Transverse colon (tissue), 4 donors: ENCODE results near the gene KCND1. TPM values are rescaled to one million over a fixed set of nuclear protein-coding genes. Genes with fewer than 3 reads are reported as not detected.
A peak's percentile ranks its signal among the peaks of the same experiment; 100 is the strongest.

Source experiments
- DNase-seq: peaks from one replicate; pipeline ENCODE4 v3.0.0-alpha.2; 2019
- H3K27ac ChIP-seq, 4 donors: fragments of 200-600 bp; sonication (generic); 2 replicates each; pipeline ENCODE4 v1.5.1; 2016 to 2018; ENCODE audit warnings: inconsistent platforms in 4 of 4
- H3K27me3 ChIP-seq: fragments of 200-600 bp; sonication (generic); 2 replicates; pipeline ENCODE4 v1.5.1; 2017; ENCODE audit warnings: inconsistent platforms
- H3K36me3 ChIP-seq, 4 donors: fragments of 200-600 bp; sonication (generic); 2 replicates each; pipeline ENCODE4 v1.5.1; 2017 to 2019; ENCODE audit warnings: inconsistent platforms in 4 of 4
- H3K4me1 ChIP-seq, 4 donors: fragments of 200-600 bp; sonication (generic); 2 replicates each; pipeline ENCODE4 v1.5.1; 2017 to 2020; ENCODE audit warnings: inconsistent platforms in 4 of 4
- H3K4me3 ChIP-seq, 4 donors: fragments of 200-600 bp; sonication (generic); 1 replicate in 1 of 4; 2 replicates in 3 of 4; pipeline versions ENCODE4 v1.5.1 to v1.6.1; 2017 to 2019; ENCODE audit warnings: inconsistent platforms in 4 of 4
- H3K9me3 ChIP-seq, 2 donors: fragments of 200-600 bp; sonication (generic); 2 replicates each; pipeline ENCODE4 v1.5.1; 2017 to 2019; ENCODE audit warnings: inconsistent platforms in 2 of 2
- CTCF ChIP-seq, 5 experiments: fragments of 200-600 bp in 3 of 5; fragments of 450-650 bp in 2 of 5; sonication (generic) in 3 of 5; IDR thresholded peaks; 1 replicate in 2 of 5; 2 replicates in 3 of 5; pipeline ENCODE4 v1.5.1; 2016 to 2017; ENCODE audit warnings: antibody characterized with exemption in 5 of 5, inconsistent platforms in 3 of 5, mild to moderate bottlenecking in 2 of 5, moderate library complexity in 1 of 5
- EP300 ChIP-seq: sonication (generic); formaldehyde crosslinking; IDR thresholded peaks from one replicate; pipeline ENCODE4 v1.6.1; 2017; ENCODE audit warnings: antibody characterized with exemption, low read depth
- POLR2A ChIP-seq: fragments of 450-650 bp; IDR thresholded peaks from one replicate; pipeline ENCODE4 v1.6.1; 2016; ENCODE audit warnings: antibody characterized with exemption, mild to moderate bottlenecking, moderate library complexity
- POLR2AphosphoS5 ChIP-seq, 3 donors: sonication (generic); formaldehyde crosslinking; IDR thresholded peaks; one replicate each; pipeline ENCODE4 v1.6.1; 2016; ENCODE audit warnings: antibody characterized with exemption in 3 of 3
- WGBS, 2 donors: methylation state at CpG; one replicate each; pipeline ENCODE4 v1.1.5; 2018; ENCODE audit warnings: low coverage in 1 of 2; 5-methylcytosine and 5-hydroxymethylcytosine counted together
- in situ Hi-C, 4 donors: fragments of 200-750 bp; cut with MboI; loops; one replicate each; pipeline versions ENCODE4 v1.15.0 to v1.15.1; 2017; ENCODE audit warnings: low sequenced_read_pairs in 3 of 4, low pct_ligation_motif_present in 1 of 4, low pct_unique_long_range_greater_than_20kb in 1 of 4
- intact Hi-C: fragments of 100-400 bp; cut with DNase I; formaldehyde crosslinking; loops from one replicate; pipeline ENCODE4 v1.15.1; 2023; ENCODE audit warnings: low total_unique reads
- total RNA-seq, 4 donors: library from RNA; depleted of rRNA; stranded (reverse); fragments of >200 nt; gene quantifications; one replicate each; pipeline ENCODE4 v1.1.0, GENCODE V29; 2016

KCND1 gene
- total RNA-seq, 4 donors from 2014 or later = 0.95 to 0.96 TPM; not detected in 2

- TF ChIP-seq CTCF (IDR thresholded peaks at IDR 0.05) (no peak), EP300 (no peak), POLR2AphosphoS5 (IDR thresholded peaks at IDR 0.05) (peak in 1 of 3 donors; percentile 32), POLR2A (no peak)
- H3K9me3 ChIP-seq = no peaks in the 10 kb centered on the region
- H3K36me3 ChIP-seq = no peaks in the 10 kb centered on the region
- peaks cover 0 to 26% (median 1%) of the 10 kb centered on the region in 4 donors for H3K4me1 ChIP-seq
- no peak overlapping the region for H3K4me3 ChIP-seq
- H3K27ac ChIP-seq = peak overlapping the region; percentile 24 to 72 (median 58)
- DNase-seq = peak; percentile 33
- in situ Hi-C loops = no loop called here
- WGBS, 2 donors = 65% methylated on average over 3 of the region's 3 CpGs; no CpG with 5 or more reads in 1 of the 2 donors
- no peaks in the 10 kb centered on the region for H3K27me3 ChIP-seq
- intact Hi-C loops = no loop called here
Measured at GRCh38 chrX:48939524-48940228, 32.0 kb downstream of the KCND1 start.

- Histone ChIP-seq H3K27me3 (no peaks in the 10 kb centered on the region), H3K27ac (peak overlapping the region; percentile 13 to 72 (median 58)), H3K4me1 (peaks cover 0 to 26% (median 1%) of the 10 kb centered on the region in 4 donors), H3K4me3 (no peak overlapping the region), H3K36me3 (no peaks in the 10 kb centered on the region), H3K9me3 (no peaks in the 10 kb centered on the region)
- 50 to 60% methylated on average over 1 of the region's 1 CpG for WGBS, 2 donors
- intact Hi-C loops (no loop called here), in situ Hi-C loops (no loop called here)
- peak in 1 of 3 donors; percentile 33 for TF ChIP-seq POLR2AphosphoS5 (IDR thresholded peaks at IDR 0.05)
- no peak for TF ChIP-seq EP300
- peak; percentile 69 for DNase-seq
Measured at GRCh38 chrX:48938721-48939425, 32.8 kb downstream of the KCND1 start.

- 35% methylated on average over 9 of the region's 9 CpGs; no CpG with 5 or more reads in 1 of the 2 donors for WGBS, 2 donors
- Histone ChIP-seq H3K27me3 (no peaks in the 10 kb centered on the region), H3K4me3 (no peak overlapping the region)
Measured at GRCh38 chrX:48937054-48937907, 34.4 kb downstream of the KCND1 start.

GRCh38 chrX:48936429-48937053, 35.1 kb downstream of the KCND1 start:
- Histone ChIP-seq H3K27me3 (no peaks in the 10 kb centered on the region), H3K4me1 (peaks cover 0 to 23% (median 1%) of the 10 kb centered on the region in 4 donors), H3K36me3 (no peaks in the 10 kb centered on the region), H3K9me3 (no peaks in the 10 kb centered on the region), H3K27ac (peak overlapping the region; percentile 24 to 58 (median 55)), H3K4me3 (no peak overlapping the region)
- in situ Hi-C loops = no loop called here
- no peak for DNase-seq
- no peak for TF ChIP-seq EP300
- no peak for TF ChIP-seq CTCF (IDR thresholded peaks at IDR 0.05)
- no peak for TF ChIP-seq POLR2A
- no peak for TF ChIP-seq POLR2AphosphoS5 (IDR thresholded peaks at IDR 0.05)
- intact Hi-C loops = no loop called here
- 94% methylated on average over 8 of the region's 8 CpGs; no CpG with 5 or more reads in 1 of the 2 donors for WGBS, 2 donors

More at GRCh38 chrX:48937054-48937907, 34.4 kb downstream of the KCND1 start:
- peak in 2 of 3 donors; percentile 13 to 40 for TF ChIP-seq POLR2AphosphoS5 (IDR thresholded peaks at IDR 0.05)
- TF ChIP-seq EP300 = no peak
- intact Hi-C loops = no loop called here
- Histone ChIP-seq H3K4me1 (peaks cover 0 to 26% (median 1%) of the 10 kb centered on the region in 4 donors), H3K36me3 (no peaks in the 10 kb centered on the region), H3K9me3 (no peaks in the 10 kb centered on the region), H3K27ac (peak overlapping the region; percentile 58 to 72 (median 60))
- in situ Hi-C loops = no loop called here
- DNase-seq = peak; percentile 84
